ENCODE measurements around the gene ANKRD12. TPM values are rescaled to one million over a fixed set of nuclear protein-coding genes. Genes with fewer than 3 reads are reported as not detected.

Gene ANKRD12
- total and polyA plus RNA-seq, 9 donors, result 8.8 to 115 (median 72.9) TPM

- Histone ChIP-seq H3K36me3 (no peaks in the 10 kb centered on the region), H3K4me3 (no peak overlapping the region), H3K9me3 (no peaks in the 10 kb centered on the region), H3K27ac (no peak overlapping the region), H3K27me3 (no peaks in the 10 kb centered on the region), H3K4me1 (ENCODE audit: insufficient read depth) (no peaks in the 10 kb centered on the region)
- 91 to 97% (median 96%) methylated on average over 2 of the region's 2 CpGs for WGBS, 3 donors
- intact Hi-C loops (cut with DNase I), result no loop called here
- DNase-seq, result no peak
- TF ChIP-seq, protein P1, sequence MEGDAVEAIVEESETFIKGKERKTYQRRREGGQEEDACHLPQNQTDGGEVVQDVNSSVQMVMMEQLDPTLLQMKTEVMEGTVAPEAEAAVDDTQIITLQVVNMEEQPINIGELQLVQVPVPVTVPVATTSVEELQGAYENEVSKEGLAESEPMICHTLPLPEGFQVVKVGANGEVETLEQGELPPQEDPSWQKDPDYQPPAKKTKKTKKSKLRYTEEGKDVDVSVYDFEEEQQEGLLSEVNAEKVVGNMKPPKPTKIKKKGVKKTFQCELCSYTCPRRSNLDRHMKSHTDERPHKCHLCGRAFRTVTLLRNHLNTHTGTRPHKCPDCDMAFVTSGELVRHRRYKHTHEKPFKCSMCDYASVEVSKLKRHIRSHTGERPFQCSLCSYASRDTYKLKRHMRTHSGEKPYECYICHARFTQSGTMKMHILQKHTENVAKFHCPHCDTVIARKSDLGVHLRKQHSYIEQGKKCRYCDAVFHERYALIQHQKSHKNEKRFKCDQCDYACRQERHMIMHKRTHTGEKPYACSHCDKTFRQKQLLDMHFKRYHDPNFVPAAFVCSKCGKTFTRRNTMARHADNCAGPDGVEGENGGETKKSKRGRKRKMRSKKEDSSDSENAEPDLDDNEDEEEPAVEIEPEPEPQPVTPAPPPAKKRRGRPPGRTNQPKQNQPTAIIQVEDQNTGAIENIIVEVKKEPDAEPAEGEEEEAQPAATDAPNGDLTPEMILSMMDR (IDR thresholded peaks at IDR 0.05), result no peak
- TF ChIP-seq EP300 (IDR thresholded peaks at IDR 0.05), result no peak
- TF ChIP-seq POLR2A (IDR thresholded peaks at IDR 0.05), result no peak
Observed at GRCh38 chr18:9273221-9273620, 136.6 kb downstream of the ANKRD12 start.

DNA sequence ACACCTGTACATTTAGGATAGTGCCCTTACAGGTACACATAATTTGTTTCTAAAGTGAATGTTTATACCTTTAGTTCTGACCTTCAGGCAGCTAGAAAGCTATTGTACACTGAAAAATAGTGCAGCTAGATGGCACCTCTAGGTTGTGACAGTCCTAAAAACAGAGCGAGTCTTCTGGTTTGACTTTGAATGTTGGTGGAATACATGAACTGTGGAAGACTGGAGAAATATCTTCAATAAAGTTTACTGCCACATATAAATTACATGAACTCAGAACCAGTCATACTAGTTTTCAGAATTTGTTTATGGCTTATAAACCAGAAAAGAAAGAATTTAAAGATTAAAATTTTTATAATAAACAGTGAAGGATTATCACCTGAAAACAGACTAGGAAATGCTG is 139.3 kb downstream of the ANKRD12 start:
- no peaks in the 10 kb centered on the region for H3K27me3 ChIP-seq
- no peak overlapping the region for H3K4me3 ChIP-seq
- no peaks in the 10 kb centered on the region for H3K4me1 ChIP-seq (ENCODE audit: insufficient read depth)
- intact Hi-C loops (cut with DNase I), result no loop called here
- H3K36me3 ChIP-seq, result no peaks in the 10 kb centered on the region
- 94 to 98% (median 97%) methylated on average over 1 of the region's 1 CpG for WGBS, 3 donors
- no peak overlapping the region for H3K27ac ChIP-seq
- H3K9me3 ChIP-seq, result no peaks in the 10 kb centered on the region
- TF ChIP-seq, protein P1 (IDR thresholded peaks at IDR 0.05), result no peak
- TF ChIP-seq POLR2A (IDR thresholded peaks at IDR 0.05), result no peak
- TF ChIP-seq EP300 (IDR thresholded peaks at IDR 0.05), result no peak
- no peak for DNase-seq

- H3K4me3 ChIP-seq, result no peak overlapping the region
- no peaks in the 10 kb centered on the region for H3K36me3 ChIP-seq
- H3K9me3 ChIP-seq, result no peaks in the 10 kb centered on the region
- TF ChIP-seq, protein P1 (IDR thresholded peaks at IDR 0.05), result no peak
- TF ChIP-seq POLR2A (IDR thresholded peaks at IDR 0.05) (no peak), EP300 (IDR thresholded peaks at IDR 0.05) (no peak)
- intact Hi-C loops (cut with DNase I), result no loop called here
- H3K27ac ChIP-seq, result no peak overlapping the region
- no peaks in the 10 kb centered on the region for H3K27me3 ChIP-seq
- no peak for DNase-seq
- 96 to 100% (median 97%) methylated on average over 1 of the region's 1 CpG for WGBS, 3 donors
- H3K4me1 ChIP-seq (ENCODE audit: insufficient read depth), result no peaks in the 10 kb centered on the region
Observed at GRCh38 chr18:9278028-9278427, 141.4 kb downstream of the ANKRD12 start.

- H3K4me3 ChIP-seq, result no peak overlapping the region
- 66 to 70% (median 67%) methylated on average over 5 of the region's 5 CpGs for WGBS, 3 donors
- H3K4me1 ChIP-seq (ENCODE audit: insufficient read depth), result no peaks in the 10 kb centered on the region
- no peak for DNase-seq
- intact Hi-C loops (cut with DNase I), result no loop called here
- no peaks in the 10 kb centered on the region for H3K36me3 ChIP-seq
- no peaks in the 10 kb centered on the region for H3K27me3 ChIP-seq
- TF ChIP-seq POLR2A (IDR thresholded peaks at IDR 0.05), result no peak
- no peaks in the 10 kb centered on the region for H3K9me3 ChIP-seq
- H3K27ac ChIP-seq, result no peak overlapping the region
Observed at GRCh38 chr18:9280849-9281248, 144.3 kb downstream of the ANKRD12 start.

DNA sequence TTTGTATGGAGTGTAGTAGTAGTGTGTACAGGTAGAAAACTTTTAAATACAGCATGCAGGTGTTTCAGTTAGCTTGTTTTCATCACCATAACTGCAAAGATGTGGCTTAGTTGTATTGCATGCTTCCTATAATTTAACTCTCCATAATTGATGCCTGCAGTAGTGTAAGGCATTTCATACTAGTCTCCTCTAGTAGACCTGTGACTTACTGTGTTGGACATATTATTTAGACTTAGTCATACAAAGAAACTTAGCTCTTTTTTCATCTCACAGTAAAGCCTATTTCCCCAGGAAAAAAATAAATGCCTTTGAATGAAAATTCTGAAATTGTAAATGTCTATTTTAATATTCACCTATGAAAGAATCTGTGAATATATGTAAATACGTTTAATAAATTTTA is 145.2 kb downstream of the ANKRD12 start:
- Histone ChIP-seq H3K36me3 (no peaks in the 10 kb centered on the region), H3K27ac (no peak overlapping the region), H3K27me3 (no peaks in the 10 kb centered on the region), H3K4me1 (ENCODE audit: insufficient read depth) (no peaks in the 10 kb centered on the region), H3K9me3 (no peaks in the 10 kb centered on the region), H3K4me3 (no peak overlapping the region)
- no peak for DNase-seq
- TF ChIP-seq EP300 (IDR thresholded peaks at IDR 0.05) (no peak), POLR2A (IDR thresholded peaks at IDR 0.05) (no peak)
- TF ChIP-seq, protein P1 (IDR thresholded peaks at IDR 0.05), result no peak
- 81 to 89% (median 83%) methylated on average over 1 of the region's 1 CpG for WGBS, 3 donors
- intact Hi-C loops (cut with DNase I), result no loop called here
